DND-41 (cell line): ENCODE measurements around the gene APCDD1L.

Source experiments
- CTCF ChIP-seq: IDR thresholded peaks from 2 replicates; pipeline ENCODE4 v1.5.1; 2012; ENCODE audit warnings: borderline replicate concordance, low read length, moderate library complexity, mild to moderate bottlenecking; ENCODE audit not compliant: poor library complexity, severe bottlenecking; ENCODE audit errors: extremely low read depth
- EZH2 ChIP-seq: IDR thresholded peaks from 3 replicates; pipeline ENCODE4 v1.6.1; 2012; ENCODE audit warnings: borderline replicate concordance, low read depth, mild to moderate bottlenecking, moderate library complexity, low read length, inconsistent platforms; ENCODE audit not compliant: severe bottlenecking

DNA sequence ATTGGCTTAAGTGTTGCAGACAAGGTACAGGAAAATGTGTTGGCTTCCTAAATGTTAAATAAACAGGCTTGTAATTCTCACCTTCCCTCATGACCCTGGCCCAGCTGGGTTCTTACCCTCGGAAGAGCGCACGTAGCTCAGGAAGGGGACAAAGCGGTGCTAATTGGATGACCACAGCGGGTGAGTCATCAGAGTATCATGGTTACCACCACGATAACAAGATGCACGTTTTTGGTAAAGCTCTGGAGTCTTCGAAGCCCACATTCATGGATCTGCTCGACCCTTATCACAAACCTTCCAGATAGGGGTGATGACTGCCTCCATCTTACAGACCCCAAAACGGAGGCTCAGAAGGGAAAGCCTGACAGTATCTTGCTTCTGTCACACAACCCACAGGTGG, 32.8 kb downstream of the APCDD1L start:
- no peak for TF ChIP-seq CTCF
- no peak for TF ChIP-seq EZH2
